NB4 (cell line): Measurements from ENCODE around the gene NXPH4.

Experiments used
- DNase-seq: peaks from one replicate; pipeline ENCODE4 v3.0.0; 2010; ENCODE audit warnings: low read depth
- H3K4me3 ChIP-seq: one replicate; pipeline ENCODE4 v1.5.1; 2011; ENCODE audit warnings: mild to moderate bottlenecking, low read depth, low read length, moderate library complexity
- MYC ChIP-seq: IDR thresholded peaks from 2 replicates; pipeline ENCODE4 v1.6.1; 2011; ENCODE audit warnings: low read depth, low read length
- POLR2A ChIP-seq: IDR thresholded peaks from 2 replicates; pipeline ENCODE4 v1.6.1; 2011; ENCODE audit warnings: mild to moderate bottlenecking; ENCODE audit not compliant: insufficient read length; ENCODE audit errors: extremely low read depth
- TF ChIP-seq, protein P1 (sequence below): IDR thresholded peaks from 2 replicates; pipeline ENCODE4 v1.6.1; 2011; ENCODE audit warnings: low read depth, low read length
- TF ChIP-seq, protein P2 (sequence below): IDR thresholded peaks from one replicate; pipeline ENCODE4 v1.5.1; 2012; ENCODE audit warnings: low read depth, low read length

NXPH4 gene

GRCh38 chr12:57191410-57191809 lies 25.2 kb upstream of the NXPH4 start:
- H3K4me3 ChIP-seq, result no peak overlapping the region
- no peak for DNase-seq
- TF ChIP-seq MYC, result no peak
- TF ChIP-seq, protein P1, sequence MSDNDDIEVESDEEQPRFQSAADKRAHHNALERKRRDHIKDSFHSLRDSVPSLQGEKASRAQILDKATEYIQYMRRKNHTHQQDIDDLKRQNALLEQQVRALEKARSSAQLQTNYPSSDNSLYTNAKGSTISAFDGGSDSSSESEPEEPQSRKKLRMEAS, result no peak
- TF ChIP-seq, protein P2, sequence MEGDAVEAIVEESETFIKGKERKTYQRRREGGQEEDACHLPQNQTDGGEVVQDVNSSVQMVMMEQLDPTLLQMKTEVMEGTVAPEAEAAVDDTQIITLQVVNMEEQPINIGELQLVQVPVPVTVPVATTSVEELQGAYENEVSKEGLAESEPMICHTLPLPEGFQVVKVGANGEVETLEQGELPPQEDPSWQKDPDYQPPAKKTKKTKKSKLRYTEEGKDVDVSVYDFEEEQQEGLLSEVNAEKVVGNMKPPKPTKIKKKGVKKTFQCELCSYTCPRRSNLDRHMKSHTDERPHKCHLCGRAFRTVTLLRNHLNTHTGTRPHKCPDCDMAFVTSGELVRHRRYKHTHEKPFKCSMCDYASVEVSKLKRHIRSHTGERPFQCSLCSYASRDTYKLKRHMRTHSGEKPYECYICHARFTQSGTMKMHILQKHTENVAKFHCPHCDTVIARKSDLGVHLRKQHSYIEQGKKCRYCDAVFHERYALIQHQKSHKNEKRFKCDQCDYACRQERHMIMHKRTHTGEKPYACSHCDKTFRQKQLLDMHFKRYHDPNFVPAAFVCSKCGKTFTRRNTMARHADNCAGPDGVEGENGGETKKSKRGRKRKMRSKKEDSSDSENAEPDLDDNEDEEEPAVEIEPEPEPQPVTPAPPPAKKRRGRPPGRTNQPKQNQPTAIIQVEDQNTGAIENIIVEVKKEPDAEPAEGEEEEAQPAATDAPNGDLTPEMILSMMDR, result no peak
- no peak for TF ChIP-seq POLR2A

GRCh38 chr12:57192920-57193319 lies 23.7 kb upstream of the NXPH4 start:
- DNase-seq, result no peak
- H3K4me3 ChIP-seq, result no peak overlapping the region
- TF ChIP-seq, protein P2, result no peak
- no peak for TF ChIP-seq MYC
- TF ChIP-seq POLR2A, result no peak
- TF ChIP-seq, protein P1, result no peak

- DNase-seq, result no peak
Observed at GRCh38 chr12:57193706-57194245, 22.8 kb upstream of the NXPH4 start.

GRCh38 chr12:57194253-57194652 lies 22.3 kb upstream of the NXPH4 start:
- TF ChIP-seq, protein P2, result no peak
- TF ChIP-seq POLR2A, result no peak
- no peak for DNase-seq
- H3K4me3 ChIP-seq, result no peak overlapping the region

More at GRCh38 chr12:57193706-57194245, 22.8 kb upstream of the NXPH4 start:
- no peak overlapping the region for H3K4me3 ChIP-seq
- TF ChIP-seq, protein P1, result no peak
- no peak for TF ChIP-seq POLR2A
- no peak for TF ChIP-seq MYC
- TF ChIP-seq, protein P2, result no peak

DNA sequence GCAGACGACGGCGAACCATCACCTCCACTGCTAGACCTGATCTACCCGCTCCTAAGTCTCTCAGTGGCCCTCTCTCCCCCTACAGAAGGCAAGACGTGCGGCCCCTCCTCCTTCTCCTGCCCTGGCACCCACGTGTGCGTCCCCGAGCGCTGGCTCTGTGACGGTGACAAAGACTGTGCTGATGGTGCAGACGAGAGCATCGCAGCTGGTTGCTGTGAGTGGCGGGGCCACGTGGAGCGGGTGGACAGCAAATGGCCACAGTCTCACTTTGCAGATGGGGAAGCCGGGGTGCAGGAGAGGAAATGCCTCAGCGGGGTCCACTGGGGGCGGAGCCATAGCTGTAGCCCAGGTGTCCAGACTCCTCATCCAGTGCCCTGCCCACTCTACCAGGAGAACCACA lies 21.4 kb upstream of the NXPH4 start:
- TF ChIP-seq MYC (no peak), POLR2A (no peak)
- TF ChIP-seq, protein P2, result no peak
- TF ChIP-seq, protein P1, result no peak
- DNase-seq, result no peak
- no peak overlapping the region for H3K4me3 ChIP-seq

DNA sequence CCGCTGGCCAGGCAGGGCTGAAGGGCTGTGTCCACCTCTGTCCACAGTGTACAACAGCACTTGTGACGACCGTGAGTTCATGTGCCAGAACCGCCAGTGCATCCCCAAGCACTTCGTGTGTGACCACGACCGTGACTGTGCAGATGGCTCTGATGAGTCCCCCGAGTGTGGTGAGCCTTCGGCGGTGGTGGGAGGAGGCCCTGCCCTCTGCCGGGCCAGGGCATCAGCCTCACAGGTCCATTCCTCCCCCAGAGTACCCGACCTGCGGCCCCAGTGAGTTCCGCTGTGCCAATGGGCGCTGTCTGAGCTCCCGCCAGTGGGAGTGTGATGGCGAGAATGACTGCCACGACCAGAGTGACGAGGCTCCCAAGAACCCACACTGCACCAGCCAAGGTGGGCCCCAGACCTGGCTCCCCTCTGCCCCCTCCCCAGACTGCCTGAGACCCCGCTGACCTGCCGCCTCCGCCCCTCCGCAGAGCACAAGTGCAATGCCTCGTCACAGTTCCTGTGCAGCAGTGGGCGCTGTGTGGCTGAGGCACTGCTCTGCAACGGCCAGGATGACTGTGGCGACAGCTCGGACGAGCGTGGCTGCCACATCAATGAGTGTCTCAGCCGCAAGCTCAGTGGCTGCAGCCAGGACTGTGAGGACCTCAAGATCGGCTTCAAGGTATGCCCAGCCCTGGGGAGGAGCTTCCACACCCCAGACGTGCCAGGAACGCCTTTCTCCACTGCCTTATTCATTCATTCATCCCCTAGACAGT lies 20.8 kb upstream of the NXPH4 start:
- H3K4me3 ChIP-seq, result no peak overlapping the region
- DNase-seq, result peak; percentile 56
- TF ChIP-seq POLR2A, result no peak
- TF ChIP-seq, protein P2, result peak; percentile 54
